GM18861 (cell line): ENCODE results near the gene PRPF38A.

Experiments
- ATAC-seq: cut with Tn5 transposase; IDR thresholded peaks from one replicate; pipeline ENCODE4 v1.9.1; 2021; ENCODE audit not compliant: unreplicated experiment

Gene PRPF38A

GRCh38 chr1:52399629-52400028, 4.8 kb upstream of the PRPF38A start:
- no peak for ATAC-seq

- ATAC-seq: no peak
Measured at GRCh38 chr1:52400131-52400530, 4.3 kb upstream of the PRPF38A start.

- no peak for ATAC-seq
Measured at GRCh38 chr1:52402860-52403240, 1.6 kb upstream of the PRPF38A start.

GRCh38 chr1:52403566-52404115, 761 bp upstream of the PRPF38A start:
- peak; percentile 25 for ATAC-seq

GRCh38 chr1:52404975-52405338, 555 bp downstream of the PRPF38A start:
- ATAC-seq: no peak

GRCh38 chr1:52413410-52413989, 9.1 kb downstream of the PRPF38A start:
- ATAC-seq: no peak

GRCh38 chr1:52414942-52415341, 10.5 kb downstream of the PRPF38A start:
- ATAC-seq: no peak

- no peak for ATAC-seq
Measured at GRCh38 chr1:52416811-52417210, 12.4 kb downstream of the PRPF38A start.

GRCh38 chr1:52420713-52421112, 16.3 kb downstream of the PRPF38A start:
- no peak for ATAC-seq

GRCh38 chr1:52423055-52423454, 18.7 kb downstream of the PRPF38A start:
- no peak for ATAC-seq

GRCh38 chr1:52423771-52424170, 19.4 kb downstream of the PRPF38A start:
- no peak for ATAC-seq

GRCh38 chr1:52424231-52424636, 19.8 kb downstream of the PRPF38A start:
- no peak for ATAC-seq

GRCh38 chr1:52424813-52425212, 20.4 kb downstream of the PRPF38A start:
- no peak for ATAC-seq

- no peak for ATAC-seq
Measured at GRCh38 chr1:52426371-52426770, 22.0 kb downstream of the PRPF38A start.

- ATAC-seq: no peak
Measured at GRCh38 chr1:52427152-52427551, 22.8 kb downstream of the PRPF38A start.

GRCh38 chr1:52432807-52433206, 28.4 kb downstream of the PRPF38A start:
- no peak for ATAC-seq

- ATAC-seq: no peak
Measured at GRCh38 chr1:52435211-52435610, 30.8 kb downstream of the PRPF38A start.

- no peak for ATAC-seq
Measured at GRCh38 chr1:52435650-52436049, 31.2 kb downstream of the PRPF38A start.

GRCh38 chr1:52436817-52437216, 32.4 kb downstream of the PRPF38A start:
- no peak for ATAC-seq

- ATAC-seq: no peak
Measured at GRCh38 chr1:52439976-52440375, 35.6 kb downstream of the PRPF38A start.

GRCh38 chr1:52444463-52444862, 40.1 kb downstream of the PRPF38A start:
- no peak for ATAC-seq

GRCh38 chr1:52454127-52454526, 49.7 kb downstream of the PRPF38A start:
- ATAC-seq: no peak

- no peak for ATAC-seq
Measured at GRCh38 chr1:52454779-52455178, 50.4 kb downstream of the PRPF38A start.
